HepG2 (cell line): ENCODE data around the gene ZNF214. TPM values are rescaled to one million over a fixed set of nuclear protein-coding genes. Genes with fewer than 3 reads are reported as not detected.
"Not testable (repeated sequence)": the region's sequence is repeated elsewhere in the genome, so short reads cannot be mapped to it uniquely, and the experiment has no call there.

Source experiments
- ATAC-seq: fragments of 200-7000 bp; cut with Tn5 transposase; 3 replicates; pipeline ENCODE4 v1.9.1; 2020; ENCODE audit warnings: mild to moderate bottlenecking, moderate library complexity
- BruUV-seq: library from RNA; stranded (reverse); fragments of 400-500 nt; replicated peaks from 2 replicates; lab custom pipeline; 2021; lab: Mats Ljungman, UMichigan
- CTCF ChIA-PET: fragments of 300-600 bp; formaldehyde crosslinking; extraction: SDS; loops from one replicate; lab custom pipeline; 2021; ENCODE audit warnings: low total read pairs, inconsistent platforms, low intra/inter-chr PET ratio; lab: Yijun Ruan, JAX
- POLR2A ChIA-PET: fragments of 350-600 bp; sonication (Branson Sonifier 250); formaldehyde crosslinking; loops from one replicate; lab custom pipeline; 2020; ENCODE audit warnings: antibody characterized with exemption, inconsistent platforms; lab: Yijun Ruan, JAX
- DNase-seq: peaks from one replicate; pipeline ENCODE4 v3.0.0-alpha.2; 2015; ENCODE audit warnings: low spot score
- FAIRE-seq: peaks from 3 replicates; lab custom pipeline; 2011; peaks lifted over from hg19 to GRCh38; lab: Jason Lieb, UNC
- H2AFZ ChIP-seq: one replicate; pipeline ENCODE4 v1.6.1; 2011; ENCODE audit warnings: low read length, inconsistent platforms
- H3K27ac ChIP-seq: fragments of 300-600 bp; 3 replicates; pipeline ENCODE4 v1.8.0; 2011; ENCODE audit warnings: mixed run types, mild to moderate bottlenecking, mixed read lengths, low read length, inconsistent platforms; ENCODE audit not compliant: insufficient read depth; ENCODE audit errors: extremely low read length
- H3K27me3 ChIP-seq, 2 experiments: fragments of 200-600 bp in 1 of 2; 2 replicates in 1 of 2; 3 replicates in 1 of 2; pipeline versions ENCODE4 v1.6.0 to v1.8.0; 2011; ENCODE audit warnings: low read length in 2 of 2, mild to moderate bottlenecking in 2 of 2, moderate library complexity in 2 of 2, inconsistent platforms in 1 of 2; ENCODE audit not compliant: insufficient read depth in 2 of 2, control insufficient read depth in 1 of 2
- H3K36me3 ChIP-seq, 2 experiments: fragments of 200-600 bp in 1 of 2; replicated peaks in 1 of 2; 2 replicates in 1 of 2; 3 replicates in 1 of 2; pipeline versions ENCODE4 v1.5.1 to v1.8.0; 2011; ENCODE audit warnings: low read length in 2 of 2, inconsistent platforms in 1 of 2; ENCODE audit not compliant: insufficient read depth in 2 of 2, control insufficient read depth in 1 of 2
- H3K4me1 ChIP-seq: 2 replicates; pipeline ENCODE4 v1.5.1; 2012; ENCODE audit warnings: low read length, inconsistent platforms; ENCODE audit not compliant: insufficient read depth
- H3K4me2 ChIP-seq: 2 replicates; pipeline ENCODE4 v1.6.0; 2011; ENCODE audit warnings: low read depth, low read length, inconsistent platforms
- H3K4me3 ChIP-seq, 3 experiments: fragments of 200-600 bp in 1 of 3; sonication (generic), shearing (Covaris generic) in 1 of 3; replicated peaks in 1 of 3; 2 replicates each; pipeline ENCODE4 v1.5.1; 2011 to 2016; ENCODE audit warnings: low read length in 3 of 3, inconsistent platforms in 2 of 3, low read depth in 2 of 3, mild to moderate bottlenecking in 2 of 3, control low read depth in 1 of 3, mixed read lengths in 1 of 3; ENCODE audit not compliant: insufficient read depth in 1 of 3
- H3K79me2 ChIP-seq: one replicate; pipeline ENCODE4 v1.6.1; 2011; ENCODE audit warnings: low read length, inconsistent platforms; ENCODE audit not compliant: insufficient read depth
- H3K9ac ChIP-seq: 2 replicates; pipeline ENCODE4 v1.6.0; 2011; ENCODE audit warnings: mild to moderate bottlenecking, low read depth, low read length, inconsistent platforms; ENCODE audit not compliant: insufficient read depth
- H3K9me3 ChIP-seq: 2 replicates; pipeline ENCODE4 v1.5.1; 2012; ENCODE audit warnings: mild to moderate bottlenecking, low read length
- H4K20me1 ChIP-seq: 2 replicates; pipeline ENCODE4 v1.6.0; 2011; ENCODE audit warnings: inconsistent platforms, mild to moderate bottlenecking, low read length, moderate library complexity; ENCODE audit not compliant: insufficient read depth
- TCF12 ChIP-seq, 2 experiments: fragments of 450-650 bp in 1 of 2; sonication (generic) in 1 of 2; formaldehyde crosslinking in 1 of 2; IDR thresholded peaks; 2 replicates each; pipeline versions ENCODE4 v1.6.1 to v1.8.0; 2017 to 2022; ENCODE audit warnings: antibody characterized with exemption in 1 of 2, mild to moderate bottlenecking in 1 of 2, missing genetic modification reagents in 1 of 2, moderate library complexity in 1 of 2
- YY1 ChIP-seq: IDR thresholded peaks from 2 replicates; pipeline ENCODE4 v1.6.1; 2011; ENCODE audit warnings: low read length, low read depth, moderate library complexity, mild to moderate bottlenecking; ENCODE audit not compliant: insufficient read depth, insufficient replicate concordance
- WGBS: methylation state at CpG from one replicate; pipeline ENCODE4 v1.1.6; 2017; ENCODE audit warnings: low lambda C conversion rate; 5-methylcytosine and 5-hydroxymethylcytosine counted together
- in situ Hi-C: cut with HindIII; loops from 2 replicates; pipeline ENCODE4 v1.10.0; 2017; ENCODE audit warnings: low pct_unique_long_range_greater_than_20kb; ENCODE audit not compliant: extremely low pct_ligation_motif_present
- intact Hi-C: fragments of 100-400 bp; cut with micrococcal nuclease; formaldehyde crosslinking; loops from one replicate; pipeline ENCODE4 v1.10.0; 2022; ENCODE audit not compliant: unreplicated experiment
- polyA plus RNA-seq, 8 experiments: library from polyadenylated mRNA; depleted of rRNA in 3 of 8; stranded (reverse) in 7 of 8; unstranded in 1 of 8; fragments of >200 nt; fragmentation: Illumina TruSeq in 4 of 8; extraction: Trizol in 4 of 8; gene quantifications; 2 replicates each; pipeline versions ENCODE4 v1.2.1 to v1.2.3, GENCODE V29; 2011 to 2016; ENCODE audit warnings: low read depth in 4 of 8, missing spikeins in 1 of 8, mixed read lengths in 1 of 8; ENCODE audit not compliant: insufficient read depth in 1 of 8
- total RNA-seq, 5 experiments: library from RNA; depleted of rRNA; stranded (reverse); fragments of >200 nt; fragmentation: Illumina TruSeq; extraction: Trizol; gene quantifications; 2 replicates each; pipeline ENCODE4 v1.2.3, GENCODE V29; 2016; ENCODE audit warnings: low read depth in 1 of 5
- TF ChIP-seq, protein P1 (sequence below): sonication (generic); formaldehyde crosslinking; IDR thresholded peaks from 2 replicates; pipeline ENCODE4 v1.5.0; 2020; ENCODE audit warnings: mild to moderate bottlenecking, missing genetic modification reagents
- TF ChIP-seq, protein P2 (sequence below): sonication (generic); formaldehyde crosslinking; IDR thresholded peaks from 2 replicates; pipeline ENCODE4 v1.4.0; 2020; ENCODE audit warnings: low read depth, missing genetic modification reagents

Gene ZNF214
- total and polyA plus RNA-seq, 2 of the 13 experiments (the other 11 are each of a cell fraction or from before 2014, with no cell fraction given): 0.28 to 1.9 TPM

DNA sequence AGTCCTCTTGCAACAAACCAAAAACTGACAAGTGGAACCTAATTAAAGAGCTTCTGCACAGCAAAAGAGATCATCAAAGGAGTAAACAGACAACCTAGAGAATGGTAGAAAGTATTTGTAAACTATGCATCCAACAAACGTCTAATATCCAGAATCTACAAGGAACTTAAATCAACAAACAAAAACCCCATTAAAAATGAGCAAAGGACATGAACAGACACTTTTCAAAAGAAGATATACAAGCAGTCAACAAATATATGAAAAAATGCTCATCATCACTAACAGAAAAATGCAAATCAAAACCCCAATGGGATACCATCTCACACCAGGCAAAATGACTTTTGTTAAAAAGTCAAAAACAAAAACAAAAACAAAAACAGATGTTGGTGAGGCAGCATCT, 33.7 kb downstream of the ZNF214 start:
- Histone ChIP-seq H2AFZ (no peak overlapping the region), H4K20me1 (no peaks in the 10 kb centered on the region), H3K4me2 (no peak overlapping the region), H3K4me3 (no peak overlapping the region)
- BruUV-seq: no TSS peak
- no peak for DNase-seq
- TF ChIP-seq TCF12 (IDR thresholded peaks at IDR 0.05) (no peak), TCF12 (CRISPR knock-in tag; IDR thresholded peaks at IDR 0.05) (no peak)
- TF ChIP-seq, protein P1, sequence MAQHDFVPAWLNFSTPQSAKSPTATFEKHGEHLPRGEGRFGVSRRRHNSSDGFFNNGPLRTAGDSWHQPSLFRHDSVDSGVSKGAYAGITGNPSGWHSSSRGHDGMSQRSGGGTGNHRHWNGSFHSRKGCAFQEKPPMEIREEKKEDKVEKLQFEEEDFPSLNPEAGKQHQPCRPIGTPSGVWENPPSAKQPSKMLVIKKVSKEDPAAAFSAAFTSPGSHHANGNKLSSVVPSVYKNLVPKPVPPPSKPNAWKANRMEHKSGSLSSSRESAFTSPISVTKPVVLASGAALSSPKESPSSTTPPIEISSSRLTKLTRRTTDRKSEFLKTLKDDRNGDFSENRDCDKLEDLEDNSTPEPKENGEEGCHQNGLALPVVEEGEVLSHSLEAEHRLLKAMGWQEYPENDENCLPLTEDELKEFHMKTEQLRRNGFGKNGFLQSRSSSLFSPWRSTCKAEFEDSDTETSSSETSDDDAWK: no peak
- TF ChIP-seq, all 625 proteins: peak for 0
- no peaks in the 10 kb centered on the region for H3K9me3 ChIP-seq
- WGBS: 0% methylated on average over 1 of the region's 1 CpG
- no peaks in the 10 kb centered on the region for H3K79me2 ChIP-seq
- POLR2A ChIA-PET: no interaction called here
- in situ Hi-C loops: no loop called here
- H3K27ac ChIP-seq: no peak overlapping the region
- H3K27me3 ChIP-seq: no peaks in the 10 kb centered on the region
- H3K9ac ChIP-seq: no peak overlapping the region
- intact Hi-C loops: no loop called here
- H3K36me3 ChIP-seq: no peaks in the 10 kb centered on the region
- H3K4me1 ChIP-seq: no peaks in the 10 kb centered on the region
- CTCF ChIA-PET: no interaction called here
- ATAC-seq (no peak), FAIRE-seq (no peak)

GRCh38 chr11:6979365-6979764, 40.8 kb downstream of the ZNF214 start:
- FAIRE-seq: no peak
- WGBS: 0% methylated on average over 2 of the region's 2 CpGs
- H3K4me1 ChIP-seq: no peaks in the 10 kb centered on the region
- intact Hi-C loops: loop anchor here (1.0 kb wide), 1 partner anchor 40 kb away; no protein-coding TSS in a partner anchor
- in situ Hi-C loops: no loop called here
- TF ChIP-seq YY1: no peak
- TF ChIP-seq, protein P2, sequence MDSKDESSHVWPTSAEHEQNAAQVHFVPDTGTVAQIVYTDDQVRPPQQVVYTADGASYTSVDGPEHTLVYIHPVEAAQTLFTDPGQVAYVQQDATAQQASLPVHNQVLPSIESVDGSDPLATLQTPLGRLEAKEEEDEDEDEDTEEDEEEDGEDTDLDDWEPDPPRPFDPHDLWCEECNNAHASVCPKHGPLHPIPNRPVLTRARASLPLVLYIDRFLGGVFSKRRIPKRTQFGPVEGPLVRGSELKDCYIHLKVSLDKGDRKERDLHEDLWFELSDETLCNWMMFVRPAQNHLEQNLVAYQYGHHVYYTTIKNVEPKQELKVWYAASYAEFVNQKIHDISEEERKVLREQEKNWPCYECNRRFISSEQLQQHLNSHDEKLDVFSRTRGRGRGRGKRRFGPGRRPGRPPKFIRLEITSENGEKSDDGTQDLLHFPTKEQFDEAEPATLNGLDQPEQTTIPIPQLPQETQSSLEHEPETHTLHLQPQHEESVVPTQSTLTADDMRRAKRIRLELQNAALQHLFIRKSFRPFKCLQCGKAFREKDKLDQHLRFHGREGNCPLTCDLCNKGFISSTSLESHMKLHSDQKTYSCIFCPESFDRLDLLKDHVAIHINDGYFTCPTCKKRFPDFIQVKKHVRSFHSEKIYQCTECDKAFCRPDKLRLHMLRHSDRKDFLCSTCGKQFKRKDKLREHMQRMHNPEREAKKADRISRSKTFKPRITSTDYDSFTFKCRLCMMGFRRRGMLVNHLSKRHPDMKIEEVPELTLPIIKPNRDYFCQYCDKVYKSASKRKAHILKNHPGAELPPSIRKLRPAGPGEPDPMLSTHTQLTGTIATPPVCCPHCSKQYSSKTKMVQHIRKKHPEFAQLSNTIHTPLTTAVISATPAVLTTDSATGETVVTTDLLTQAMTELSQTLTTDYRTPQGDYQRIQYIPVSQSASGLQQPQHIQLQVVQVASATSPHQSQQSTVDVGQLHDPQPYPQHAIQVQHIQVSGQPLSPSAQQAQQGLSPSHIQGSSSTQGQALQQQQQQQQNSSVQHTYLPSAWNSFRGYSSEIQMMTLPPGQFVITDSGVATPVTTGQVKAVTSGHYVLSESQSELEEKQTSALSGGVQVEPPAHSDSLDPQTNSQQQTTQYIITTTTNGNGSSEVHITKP (CRISPR knock-in tag): no peak
- H3K36me3 ChIP-seq: no peaks in the 10 kb centered on the region
- DNase-seq: no peak
- H3K4me2 ChIP-seq: no peak overlapping the region
- no peak overlapping the region for H3K4me3 ChIP-seq
- H3K9ac ChIP-seq: no peak overlapping the region
- no peaks in the 10 kb centered on the region; a peak in 1 of 5 replicates for H3K27me3 ChIP-seq
- ChIA-PET CTCF (no interaction called here), POLR2A (no interaction called here)
- no peaks in the 10 kb centered on the region for H3K79me2 ChIP-seq
- no peak for ATAC-seq
- no peak overlapping the region for H2AFZ ChIP-seq
- H3K27ac ChIP-seq: no peak overlapping the region
- no peaks in the 10 kb centered on the region for H3K9me3 ChIP-seq
- no peaks in the 10 kb centered on the region for H4K20me1 ChIP-seq
- BruUV-seq: no TSS peak

GRCh38 chr11:6969854-6970253, 50.3 kb downstream of the ZNF214 start:
- intact Hi-C loops, DNase-seq, H3K79me2 ChIP-seq, H2AFZ ChIP-seq, H3K9ac ChIP-seq, CTCF ChIA-PET, BruUV-seq, POLR2A ChIA-PET, ATAC-seq, H3K27ac ChIP-seq, H3K36me3 ChIP-seq, FAIRE-seq, H3K9me3 ChIP-seq, in situ Hi-C loops, H3K4me2 ChIP-seq, H3K4me3 ChIP-seq, H3K4me1 ChIP-seq, H4K20me1 ChIP-seq, H3K27me3 ChIP-seq: not testable (repeated sequence)
- 4% methylated on average over 4 of the region's 4 CpGs for WGBS
